ENCODE data around the gene CFTR.
A peak's percentile ranks its signal among the peaks of the same experiment; 100 is the strongest.

GRCh38 chr7:117480978-117481377 is 1.2 kb downstream of the CFTR start:
- no peak for TF ChIP-seq EZH2 (IDR thresholded peaks at IDR 0.05; ENCODE audit: borderline replicate concordance, low read depth, low read length, poor library complexity, severe bottlenecking)
- TF ChIP-seq CTCF (conservative IDR thresholded peaks at IDR 0.05; ENCODE audit: low read depth, low read length), result peak; percentile 22; the same call in 1 of the 2 replicates

All from A673 (cell line).